ENCODE results near the gene CA10. TPM values are rescaled to one million over a fixed set of nuclear protein-coding genes. Genes with fewer than 3 reads are reported as not detected.

CA10 gene
- total RNA-seq, 1 donor from 2014 or later = not detected

DNA sequence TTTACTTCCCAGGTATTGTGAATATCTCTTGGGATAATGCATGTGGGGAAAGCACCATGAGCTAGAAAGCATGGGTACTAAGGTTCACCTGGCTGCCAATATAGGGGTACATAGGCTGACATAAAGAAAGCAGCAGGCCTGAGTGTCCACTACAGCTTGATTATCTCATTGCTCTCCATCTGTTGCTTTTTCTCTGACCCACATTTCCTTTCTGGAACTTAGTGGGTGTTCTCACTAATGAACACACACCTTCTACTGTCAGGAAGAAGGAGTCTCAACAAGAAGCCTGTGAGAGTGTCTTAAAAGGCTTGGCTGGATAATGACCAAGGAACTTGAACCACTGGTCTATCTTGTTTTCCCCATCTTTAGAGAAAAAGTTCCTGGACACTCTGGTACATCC lies 62.5 kb downstream of the CA10 start:
- no peaks in the 10 kb centered on the region for H3K4me1 Mint-ChIP-seq (ENCODE audit: low read depth)
- H3K36me3 Mint-ChIP-seq (ENCODE audit: low read depth) = no peaks in the 10 kb centered on the region
- no peak overlapping the region for H3K27ac Mint-ChIP-seq (ENCODE audit: unreplicated experiment)
- H3K4me3 Mint-ChIP-seq (ENCODE audit: unreplicated experiment) = no peak overlapping the region
- no peaks in the 10 kb centered on the region for H3K9me3 Mint-ChIP-seq (ENCODE audit: low read depth)
- DNase-seq (ENCODE audit: low spot score) = no peak
- peaks cover 17% of the 10 kb centered on the region for H3K27me3 Mint-ChIP-seq (ENCODE audit: low read depth)
- TF ChIP-seq, protein P1, sequence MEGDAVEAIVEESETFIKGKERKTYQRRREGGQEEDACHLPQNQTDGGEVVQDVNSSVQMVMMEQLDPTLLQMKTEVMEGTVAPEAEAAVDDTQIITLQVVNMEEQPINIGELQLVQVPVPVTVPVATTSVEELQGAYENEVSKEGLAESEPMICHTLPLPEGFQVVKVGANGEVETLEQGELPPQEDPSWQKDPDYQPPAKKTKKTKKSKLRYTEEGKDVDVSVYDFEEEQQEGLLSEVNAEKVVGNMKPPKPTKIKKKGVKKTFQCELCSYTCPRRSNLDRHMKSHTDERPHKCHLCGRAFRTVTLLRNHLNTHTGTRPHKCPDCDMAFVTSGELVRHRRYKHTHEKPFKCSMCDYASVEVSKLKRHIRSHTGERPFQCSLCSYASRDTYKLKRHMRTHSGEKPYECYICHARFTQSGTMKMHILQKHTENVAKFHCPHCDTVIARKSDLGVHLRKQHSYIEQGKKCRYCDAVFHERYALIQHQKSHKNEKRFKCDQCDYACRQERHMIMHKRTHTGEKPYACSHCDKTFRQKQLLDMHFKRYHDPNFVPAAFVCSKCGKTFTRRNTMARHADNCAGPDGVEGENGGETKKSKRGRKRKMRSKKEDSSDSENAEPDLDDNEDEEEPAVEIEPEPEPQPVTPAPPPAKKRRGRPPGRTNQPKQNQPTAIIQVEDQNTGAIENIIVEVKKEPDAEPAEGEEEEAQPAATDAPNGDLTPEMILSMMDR (IDR thresholded peaks at IDR 0.05) = no peak

DNA sequence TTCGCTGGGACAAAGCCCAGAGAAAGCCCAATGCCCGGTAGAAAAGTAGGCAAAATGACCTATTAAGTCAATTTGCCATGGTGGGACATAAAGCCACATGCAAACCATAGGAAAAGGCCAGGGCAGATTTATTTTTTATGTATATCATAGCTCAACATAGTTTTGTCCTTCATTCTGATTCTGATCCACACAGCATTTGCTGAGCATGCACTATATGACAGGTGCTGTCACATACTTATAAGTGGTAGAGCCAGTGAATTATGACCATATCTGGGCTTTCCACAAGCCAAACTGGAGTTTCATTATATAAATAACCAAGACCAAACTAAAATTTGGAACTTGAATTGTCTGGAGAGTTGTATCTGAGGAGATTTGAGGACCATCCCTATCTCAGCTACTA lies 74.3 kb downstream of the CA10 start:
- H3K4me3 Mint-ChIP-seq (ENCODE audit: unreplicated experiment) = no peak overlapping the region
- TF ChIP-seq, protein P1 (IDR thresholded peaks at IDR 0.05) = no peak
- H3K27me3 Mint-ChIP-seq (ENCODE audit: low read depth) = peaks cover 14% of the 10 kb centered on the region
- no peak for DNase-seq (ENCODE audit: low spot score)
- H3K4me1 Mint-ChIP-seq (ENCODE audit: low read depth) = no peaks in the 10 kb centered on the region
- peaks cover 2% of the 10 kb centered on the region for H3K9me3 Mint-ChIP-seq (ENCODE audit: low read depth)
- H3K36me3 Mint-ChIP-seq (ENCODE audit: low read depth) = no peaks in the 10 kb centered on the region
- H3K27ac Mint-ChIP-seq (ENCODE audit: unreplicated experiment) = no peak overlapping the region

DNA sequence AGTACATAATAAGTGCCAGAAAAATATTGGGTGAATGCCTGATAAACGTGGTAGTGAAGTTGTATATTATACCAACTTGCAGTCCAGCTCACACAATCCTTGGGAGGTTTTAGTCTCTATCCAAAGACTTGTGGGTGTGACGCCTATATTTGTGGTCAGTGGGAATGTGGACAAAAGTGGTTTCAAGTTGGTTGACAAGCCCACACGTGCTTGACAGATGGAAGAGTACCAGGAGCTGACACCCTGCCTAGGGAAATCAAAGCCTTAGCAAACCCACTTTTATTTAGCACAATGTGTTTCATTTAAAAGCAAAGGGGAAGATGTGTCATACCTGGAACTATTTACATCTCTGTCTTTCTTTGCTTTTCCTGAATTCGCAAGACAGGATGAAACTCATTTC lies 79.0 kb downstream of the CA10 start:
- TF ChIP-seq, protein P1 (IDR thresholded peaks at IDR 0.05) = no peak
- H3K27ac Mint-ChIP-seq (ENCODE audit: unreplicated experiment) = no peak overlapping the region
- H3K4me3 Mint-ChIP-seq (ENCODE audit: unreplicated experiment) = no peak overlapping the region
- H3K36me3 Mint-ChIP-seq (ENCODE audit: low read depth) = no peaks in the 10 kb centered on the region
- no peaks in the 10 kb centered on the region for H3K4me1 Mint-ChIP-seq (ENCODE audit: low read depth)
- DNase-seq (ENCODE audit: low spot score) = no peak
- H3K27me3 Mint-ChIP-seq (ENCODE audit: low read depth) = peaks cover 13% of the 10 kb centered on the region
- H3K9me3 Mint-ChIP-seq (ENCODE audit: low read depth) = peaks cover 2% of the 10 kb centered on the region

DNA sequence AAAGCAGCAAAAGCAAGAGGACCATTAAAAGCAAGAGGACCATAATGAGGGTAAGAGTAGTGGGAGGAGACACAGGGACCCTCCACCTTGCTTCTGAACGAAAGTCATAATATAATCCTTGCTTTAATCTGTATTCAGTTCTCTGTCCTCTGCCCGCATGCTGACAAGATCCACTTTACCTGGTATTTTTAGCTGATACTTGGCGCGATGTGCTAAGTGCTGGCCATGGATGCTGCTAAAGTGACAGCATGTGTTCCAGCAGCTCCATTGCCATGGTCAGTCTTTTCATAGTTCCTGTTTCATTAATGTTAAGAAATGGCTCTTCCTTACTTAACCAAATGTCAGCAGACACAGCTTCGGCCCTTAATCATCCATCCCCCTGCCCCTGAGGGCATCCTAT lies 86.8 kb downstream of the CA10 start:
- Mint-ChIP-seq H3K27ac (ENCODE audit: unreplicated experiment) (no peak overlapping the region), H3K36me3 (ENCODE audit: low read depth) (no peaks in the 10 kb centered on the region), H3K27me3 (ENCODE audit: low read depth) (peaks cover 18% of the 10 kb centered on the region), H3K4me3 (ENCODE audit: unreplicated experiment) (no peak overlapping the region), H3K9me3 (ENCODE audit: low read depth) (no peaks in the 10 kb centered on the region), H3K4me1 (ENCODE audit: low read depth) (no peaks in the 10 kb centered on the region)
- DNase-seq (ENCODE audit: low spot score) = no peak
- TF ChIP-seq, protein P1 (IDR thresholded peaks at IDR 0.05) = no peak

DNA sequence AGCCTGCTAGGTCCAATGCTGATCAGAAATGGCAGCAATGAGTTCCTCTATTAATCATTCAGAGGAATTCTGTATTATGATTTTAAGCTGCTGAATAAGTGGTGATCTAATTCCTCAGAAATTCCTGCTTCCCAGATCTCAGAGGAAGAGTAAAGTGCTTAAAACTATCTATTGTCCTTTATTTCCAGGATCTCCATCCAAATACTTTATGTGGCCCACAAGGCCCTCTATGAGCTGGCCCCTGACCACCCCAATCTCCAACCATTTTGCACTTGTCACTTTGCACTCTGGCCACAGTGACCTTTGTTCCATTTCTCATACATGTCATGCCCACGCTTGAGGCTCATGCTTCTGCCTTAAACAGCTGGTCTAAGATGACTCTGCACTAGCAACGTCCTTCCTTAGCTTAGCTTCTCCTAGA lies 93.7 kb downstream of the CA10 start:
- peak overlapping the region; percentile 96 for H3K27ac Mint-ChIP-seq (ENCODE audit: unreplicated experiment)
- no peaks in the 10 kb centered on the region for H3K27me3 Mint-ChIP-seq (ENCODE audit: low read depth)
- peaks cover 18% of the 10 kb centered on the region for H3K4me1 Mint-ChIP-seq (ENCODE audit: low read depth)
- H3K4me3 Mint-ChIP-seq (ENCODE audit: unreplicated experiment) = no peak overlapping the region
- no peaks in the 10 kb centered on the region for H3K9me3 Mint-ChIP-seq (ENCODE audit: low read depth)
- no peak for DNase-seq (ENCODE audit: low spot score)
- TF ChIP-seq, protein P1 (IDR thresholded peaks at IDR 0.05) = no peak
- no peaks in the 10 kb centered on the region for H3K36me3 Mint-ChIP-seq (ENCODE audit: low read depth)

Data from chondrocyte (in vitro differentiated cells).